ENCODE measurements around the gene SRC.

GRCh38 chr20:37393196-37393862 is 47.4 kb downstream of the SRC start:
- TF ChIP-seq, protein P1, sequence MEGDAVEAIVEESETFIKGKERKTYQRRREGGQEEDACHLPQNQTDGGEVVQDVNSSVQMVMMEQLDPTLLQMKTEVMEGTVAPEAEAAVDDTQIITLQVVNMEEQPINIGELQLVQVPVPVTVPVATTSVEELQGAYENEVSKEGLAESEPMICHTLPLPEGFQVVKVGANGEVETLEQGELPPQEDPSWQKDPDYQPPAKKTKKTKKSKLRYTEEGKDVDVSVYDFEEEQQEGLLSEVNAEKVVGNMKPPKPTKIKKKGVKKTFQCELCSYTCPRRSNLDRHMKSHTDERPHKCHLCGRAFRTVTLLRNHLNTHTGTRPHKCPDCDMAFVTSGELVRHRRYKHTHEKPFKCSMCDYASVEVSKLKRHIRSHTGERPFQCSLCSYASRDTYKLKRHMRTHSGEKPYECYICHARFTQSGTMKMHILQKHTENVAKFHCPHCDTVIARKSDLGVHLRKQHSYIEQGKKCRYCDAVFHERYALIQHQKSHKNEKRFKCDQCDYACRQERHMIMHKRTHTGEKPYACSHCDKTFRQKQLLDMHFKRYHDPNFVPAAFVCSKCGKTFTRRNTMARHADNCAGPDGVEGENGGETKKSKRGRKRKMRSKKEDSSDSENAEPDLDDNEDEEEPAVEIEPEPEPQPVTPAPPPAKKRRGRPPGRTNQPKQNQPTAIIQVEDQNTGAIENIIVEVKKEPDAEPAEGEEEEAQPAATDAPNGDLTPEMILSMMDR (IDR thresholded peaks at IDR 0.05) = no peak
- TF ChIP-seq POLR2A (IDR thresholded peaks at IDR 0.05) (no peak), POLR2AphosphoS5 (IDR thresholded peaks at IDR 0.05) (no peak), EP300 (IDR thresholded peaks at IDR 0.05) (no peak)

All from gastroesophageal sphincter (tissue), 3 donors.